GM10248 (cell line): ENCODE data around the gene NELFA.

Experiments
- CTCF ChIA-PET: fragments of 300-600 bp; sonication (Branson Sonifier 250); formaldehyde crosslinking; extraction: SDS; loops from one replicate; lab custom pipeline; 2021; ENCODE audit warnings: antibody characterized with exemption; lab: Yijun Ruan, JAX
- POLR2A ChIA-PET: fragments of 350-650 bp; sonication (Branson Sonifier 250); formaldehyde crosslinking; extraction: SDS; loops from one replicate; lab custom pipeline; 2020; ENCODE audit warnings: antibody characterized with exemption; lab: Yijun Ruan, JAX
- DNase-seq: peaks from one replicate; pipeline ENCODE4 v3.0.0; 2012; ENCODE audit errors: extremely low spot score
- CTCF ChIP-seq: IDR thresholded peaks from 2 replicates; pipeline ENCODE4 v1.5.1; 2012; ENCODE audit warnings: mild to moderate bottlenecking, low read depth; ENCODE audit errors: extremely low read depth, missing control alignments, control extremely low read depth

NELFA gene

GRCh38 chr4:1973661-1974060, 35.1 kb downstream of the NELFA start:
- ChIA-PET CTCF (no interaction called here), POLR2A (no interaction called here)
- no peak for DNase-seq
- no peak for TF ChIP-seq CTCF

DNA sequence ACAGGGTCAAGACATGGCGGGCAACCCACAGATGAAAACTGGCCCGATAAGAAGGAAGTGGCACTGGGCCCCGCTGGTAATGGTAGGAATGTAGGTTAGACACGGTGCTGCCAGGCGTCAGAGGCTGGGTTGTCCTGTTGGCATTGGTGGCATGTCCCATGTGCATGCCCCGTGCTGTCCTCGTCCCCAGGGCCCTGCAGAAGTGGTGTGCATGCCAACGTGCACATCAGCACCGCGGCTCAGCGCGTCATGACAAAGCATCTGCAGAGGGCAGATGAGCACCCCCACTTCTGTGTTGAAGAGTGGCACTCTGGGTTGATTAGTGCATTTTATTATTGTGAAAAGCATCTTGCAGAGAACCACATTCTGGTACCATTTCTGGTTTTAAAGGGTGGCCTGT, 35.6 kb downstream of the NELFA start:
- no peak for TF ChIP-seq CTCF
- DNase-seq: no peak
- ChIA-PET POLR2A (no interaction called here), CTCF (interaction anchor here (1.3 kb wide), 1 partner anchor 9 kb away, joined by 5 read pairs; no protein-coding TSS in a partner anchor)

DNA sequence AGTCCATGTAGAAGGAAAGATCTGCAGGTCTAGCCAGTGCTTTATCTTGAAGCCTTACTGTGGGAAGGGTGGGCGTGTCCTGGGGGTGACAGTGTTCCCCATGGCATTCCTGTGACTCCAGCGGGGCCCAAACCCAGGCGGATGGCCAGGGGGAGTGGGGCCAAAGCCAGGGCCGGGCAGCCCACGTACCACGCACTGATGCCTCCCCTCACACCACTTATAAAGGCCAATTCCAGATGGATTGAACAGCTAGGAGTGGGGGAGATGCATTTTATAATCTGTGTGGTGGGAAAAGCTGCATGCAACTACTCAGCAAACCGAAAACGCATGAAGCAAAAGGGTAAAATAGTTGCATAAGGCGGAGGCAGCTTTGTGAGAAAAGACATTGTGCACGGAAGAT, 36.4 kb downstream of the NELFA start:
- CTCF ChIA-PET: interaction anchor here (1.3 kb wide), 1 partner anchor 9 kb away, joined by 5 read pairs; no protein-coding TSS in a partner anchor
- POLR2A ChIA-PET: no interaction called here
- DNase-seq: no peak
- no peak for TF ChIP-seq CTCF

GRCh38 chr4:1971456-1972200, 37.1 kb downstream of the NELFA start:
- no peak for TF ChIP-seq CTCF
- DNase-seq: no peak
- ChIA-PET POLR2A (no interaction called here), CTCF (interaction anchor here (1.3 to 1.5 kb wide), 2 partner anchors 8 to 11 kb away, joined by 3 to 5 read pairs; no protein-coding TSS in a partner anchor)

- no peak for TF ChIP-seq CTCF
- DNase-seq: no peak
- CTCF ChIA-PET: interaction anchor here (1.4 to 1.5 kb wide), 2 partner anchors 10 to 12 kb away, joined by 3 to 4 read pairs; no protein-coding TSS in a partner anchor
- POLR2A ChIA-PET: no interaction called here
Measured at GRCh38 chr4:1970926-1971325, 37.8 kb downstream of the NELFA start.

- TF ChIP-seq CTCF: no peak
- CTCF ChIA-PET: interaction anchor here (1.4 to 1.5 kb wide), 2 partner anchors 9 to 11 kb away, joined by 3 to 4 read pairs; no protein-coding TSS in a partner anchor
- POLR2A ChIA-PET: no interaction called here
- no peak for DNase-seq
Measured at GRCh38 chr4:1969928-1970723, 38.6 kb downstream of the NELFA start.
